Osteoblast (primary cell): ENCODE measurements around the gene IL18. TPM values are rescaled to one million over a fixed set of nuclear protein-coding genes. Genes with fewer than 3 reads are reported as not detected.

Source experiments
- DNase-seq: peaks from one replicate; pipeline ENCODE4 v3.0.0; 2011; ENCODE audit warnings: low spot score, mixed read lengths; ENCODE audit not compliant: insufficient read length; ENCODE audit errors: missing footprints
- H2AFZ ChIP-seq: 2 replicates; pipeline ENCODE4 v1.6.0; 2011; ENCODE audit warnings: mild to moderate bottlenecking, low read length
- H3K27ac ChIP-seq: 2 replicates; pipeline ENCODE4 v1.5.1; 2011; ENCODE audit warnings: mild to moderate bottlenecking, low read depth, low read length, moderate library complexity
- H3K27me3 ChIP-seq: 2 replicates; pipeline ENCODE4 v1.6.0; 2012; ENCODE audit warnings: mild to moderate bottlenecking, control low read depth, inconsistent platforms, low read length, moderate library complexity; ENCODE audit not compliant: insufficient read depth
- H3K36me3 ChIP-seq: 2 replicates; pipeline ENCODE4 v1.5.1; 2011; ENCODE audit warnings: mild to moderate bottlenecking, low read length, control low read depth, moderate library complexity; ENCODE audit not compliant: insufficient read depth
- H3K4me1 ChIP-seq: 2 replicates; pipeline ENCODE4 v1.5.1; 2011; ENCODE audit warnings: mild to moderate bottlenecking, low read length, control low read depth, moderate library complexity; ENCODE audit not compliant: insufficient read depth
- H3K4me2 ChIP-seq: 2 replicates; pipeline ENCODE4 v1.6.0; 2011; ENCODE audit warnings: mild to moderate bottlenecking, low read length; ENCODE audit not compliant: insufficient read depth
- H3K4me3 ChIP-seq: fragments of 200-600 bp; sonication (generic); 3 replicates; pipeline ENCODE4 v1.5.1; 2012; ENCODE audit warnings: mild to moderate bottlenecking, low read length, inconsistent platforms; ENCODE audit not compliant: insufficient read depth
- H3K79me2 ChIP-seq: 2 replicates; pipeline ENCODE4 v1.6.0; 2012; ENCODE audit warnings: mild to moderate bottlenecking, low read length, control low read depth, inconsistent platforms; ENCODE audit not compliant: insufficient read depth
- H3K9me3 ChIP-seq: 2 replicates; pipeline ENCODE4 v1.5.1; 2011; ENCODE audit warnings: low read depth, low read length, control low read depth
- H4K20me1 ChIP-seq: 2 replicates; pipeline ENCODE4 v1.6.0; 2012; ENCODE audit warnings: mild to moderate bottlenecking, low read length, control low read depth; ENCODE audit not compliant: insufficient read depth
- CTCF ChIP-seq: IDR thresholded peaks from 2 replicates; pipeline ENCODE4 v1.5.1; 2011; ENCODE audit warnings: mild to moderate bottlenecking, low read depth, low read length, moderate library complexity; ENCODE audit errors: extremely low read depth
- total RNA-seq: library from RNA; depleted of rRNA; stranded (reverse); fragments of >200 nt; gene quantifications from 2 replicates; pipeline ENCODE4 v1.2.3, GENCODE V29; 2012

The IL18 gene
- total RNA-seq, 1 donor = not detected

GRCh38 chr11:112177589-112177988 is 13.7 kb upstream of the IL18 start:
- no peak overlapping the region for H3K4me3 ChIP-seq
- H3K4me2 ChIP-seq = no peak overlapping the region
- no peak overlapping the region for H2AFZ ChIP-seq
- no peaks in the 10 kb centered on the region for H4K20me1 ChIP-seq
- DNase-seq = no peak
- peaks cover 15% of the 10 kb centered on the region for H3K4me1 ChIP-seq
- no peaks in the 10 kb centered on the region for H3K36me3 ChIP-seq
- H3K27me3 ChIP-seq = peaks cover 3% of the 10 kb centered on the region
- no peaks in the 10 kb centered on the region for H3K9me3 ChIP-seq
- TF ChIP-seq CTCF = no peak
- H3K79me2 ChIP-seq = no peaks in the 10 kb centered on the region
- H3K27ac ChIP-seq = no peak overlapping the region

GRCh38 chr11:112176077-112176476 is 12.2 kb upstream of the IL18 start:
- H3K4me1 ChIP-seq = peaks cover 25% of the 10 kb centered on the region
- H3K79me2 ChIP-seq = no peaks in the 10 kb centered on the region
- H2AFZ ChIP-seq = no peak overlapping the region
- no peak overlapping the region for H3K4me3 ChIP-seq
- no peak for DNase-seq
- no peak overlapping the region for H3K4me2 ChIP-seq
- H3K27me3 ChIP-seq = peaks cover 3% of the 10 kb centered on the region
- no peaks in the 10 kb centered on the region for H3K36me3 ChIP-seq
- no peak for TF ChIP-seq CTCF
- no peaks in the 10 kb centered on the region for H4K20me1 ChIP-seq
- no peaks in the 10 kb centered on the region for H3K9me3 ChIP-seq
- H3K27ac ChIP-seq = no peak overlapping the region

GRCh38 chr11:112175599-112175952 is 11.7 kb upstream of the IL18 start:
- no peaks in the 10 kb centered on the region for H3K9me3 ChIP-seq
- peak overlapping the region; percentile 59 for H3K4me3 ChIP-seq
- H3K36me3 ChIP-seq = no peaks in the 10 kb centered on the region
- peaks cover 3% of the 10 kb centered on the region for H3K27me3 ChIP-seq
- peak overlapping the region; percentile 82 for H3K4me2 ChIP-seq
- DNase-seq = no peak
- H2AFZ ChIP-seq = peak overlapping the region; percentile 73
- no peak for TF ChIP-seq CTCF
- peaks cover 25% of the 10 kb centered on the region for H3K4me1 ChIP-seq
- no peaks in the 10 kb centered on the region for H4K20me1 ChIP-seq
- H3K27ac ChIP-seq = peak overlapping the region; percentile 64
- H3K79me2 ChIP-seq = no peaks in the 10 kb centered on the region

GRCh38 chr11:112174789-112175598 is 11.1 kb upstream of the IL18 start, which contains the start of gene BCO2:
Gene BCO2 (plus strand): TSS chr11:112175512. CDS start chr11:112175602, 90 bp downstream.
- H3K27ac ChIP-seq = peak within 1 kb of the TSS; percentile 64
- peak within 1 kb of the TSS; percentile 82 for H3K4me2 ChIP-seq

More at GRCh38 chr11:112174789-112175598, 11.1 kb upstream of the IL18 start, which contains the start of gene BCO2:
- Histone ChIP-seq H3K79me2 (no peaks in the 10 kb centered on the region), H3K4me3 (peak within 1 kb of the TSS; percentile 59), H3K4me1 (peaks cover 25% of the 10 kb centered on the region), H3K36me3 (no peaks in the 10 kb centered on the region), H3K27me3 (peaks cover 3% of the 10 kb centered on the region), H3K9me3 (no peaks in the 10 kb centered on the region), H4K20me1 (no peaks in the 10 kb centered on the region), H2AFZ (peak within 1 kb of the TSS; percentile 73)
- peak; percentile 79 for DNase-seq
- TF ChIP-seq CTCF = peak; percentile 95
